ENCODE data around the gene EEF1A1. TPM values are rescaled to one million over a fixed set of nuclear protein-coding genes. Genes with fewer than 3 reads are reported as not detected.

EEF1A1 gene
- total RNA-seq, 1 experiment from 2014 or later: 13,460 TPM

- DNase-seq (ENCODE audit: low read depth, low spot score): no peak
- in situ Hi-C loops (cut with HindIII; ENCODE audit: low pct_unique_long_range_greater_than_20kb, low sequenced_read_pairs): no loop called here
These were observed 44.1 kb downstream of the EEF1A1 start for GRCh38 chr6:73476723-73477122.

GRCh38 chr6:73471686-73472290 is 49.0 kb downstream of the EEF1A1 start:
- in situ Hi-C loops (cut with HindIII; ENCODE audit: low pct_unique_long_range_greater_than_20kb, low sequenced_read_pairs): no loop called here
- DNase-seq (ENCODE audit: low read depth, low spot score): no peak

Small RNAs within 50 kb of the gene (small RNA-seq; reads per million reads assigned to genes)
- gene AL603910.2 (0 reads per million in 2 experiments), gene RN7SL827P (0 to 0.38 reads per million in 2 experiments)

Other genes starting within 250 kb of the EEF1A1 start
- not detected in 2 replicates for gene DPPA5, start 166.8 kb downstream of the EEF1A1 start, total RNA-seq (2014; rRNA removed; shearing (Covaris generic))
- gene KHDC3L, start 158.4 kb downstream of the EEF1A1 start, total RNA-seq (2014; rRNA removed; shearing (Covaris generic)): not detected in 2 replicates
- not detected in 2 replicates for gene OOEP, start 151.1 kb downstream of the EEF1A1 start, total RNA-seq (2014; rRNA removed; shearing (Covaris generic))
- gene DDX43, start 126.2 kb downstream of the EEF1A1 start, total RNA-seq (2014; rRNA removed; shearing (Covaris generic)): not detected in 2 replicates
- not detected in 2 replicates for gene CGAS, start 68.7 kb downstream of the EEF1A1 start, total RNA-seq (2014; rRNA removed; shearing (Covaris generic))
- gene MTO1, start 59.3 kb downstream of the EEF1A1 start, total RNA-seq (2014; rRNA removed; shearing (Covaris generic)): 22.6 and 26.3 TPM in 2 replicates
- gene SLC17A5, start 133.0 kb upstream of the EEF1A1 start, total RNA-seq (2014; rRNA removed; shearing (Covaris generic)): 24.9 and 25.0 TPM in 2 replicates
- gene CD109, start 175.2 kb upstream of the EEF1A1 start, total RNA-seq (2014; rRNA removed; shearing (Covaris generic)): 53.1 and 55.9 TPM in 2 replicates

All from SK-MEL-5 (cell line).